Activated gamma-delta T cell treated with anti-CD3 and anti-CD28 coated beads, Interleukin-2, amount 50 U/mL, for 16 hours (primary cell): ENCODE data around the gene FZD8.

Experiments used
- DNase-seq: peaks from one replicate; pipeline ENCODE4 v3.0.0-alpha.2; 2020; ENCODE audit warnings: low read depth

FZD8 gene

GRCh38 chr10:35606430-35606829 is 35.7 kb downstream of the FZD8 start:
- DNase-seq, result no peak

DNA sequence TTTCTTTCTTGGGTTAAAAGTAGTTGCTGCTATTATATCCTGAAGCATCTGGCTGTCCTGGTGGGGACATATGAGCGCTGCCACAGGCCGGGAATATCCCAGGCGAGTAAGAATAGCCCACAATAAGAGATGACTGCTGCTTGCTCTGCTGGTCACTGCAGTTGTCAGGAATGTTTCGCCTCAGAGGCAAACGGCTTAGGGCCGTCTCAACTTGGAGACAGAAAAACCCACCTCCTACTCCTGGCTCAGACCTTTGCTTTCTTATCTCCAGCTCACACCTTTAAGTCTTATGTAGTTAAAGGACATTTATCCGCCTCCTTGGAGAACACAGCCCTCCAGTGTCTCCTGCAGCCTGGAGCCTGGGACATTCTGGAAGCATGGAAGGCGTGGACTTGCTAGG is 36.9 kb downstream of the FZD8 start, which contains the start of gene GJD4:
Gene GJD4 (plus strand): TSS at position 151 of the 400 bp plus-strand sequence. CDS start 227 bp downstream, at position 378.
- no peak for DNase-seq

- DNase-seq, result no peak
Measured at GRCh38 chr10:35600193-35600592, 41.9 kb downstream of the FZD8 start.

- no peak for DNase-seq
Measured at GRCh38 chr10:35598379-35598778, 43.7 kb downstream of the FZD8 start.

- no peak for DNase-seq
Measured at GRCh38 chr10:35595106-35595505, 47.0 kb downstream of the FZD8 start.

- no peak for DNase-seq
Measured at GRCh38 chr10:35594115-35595079, 47.7 kb downstream of the FZD8 start.

- no peak for DNase-seq
Measured at GRCh38 chr10:35592441-35592840, 49.7 kb downstream of the FZD8 start.

DNA sequence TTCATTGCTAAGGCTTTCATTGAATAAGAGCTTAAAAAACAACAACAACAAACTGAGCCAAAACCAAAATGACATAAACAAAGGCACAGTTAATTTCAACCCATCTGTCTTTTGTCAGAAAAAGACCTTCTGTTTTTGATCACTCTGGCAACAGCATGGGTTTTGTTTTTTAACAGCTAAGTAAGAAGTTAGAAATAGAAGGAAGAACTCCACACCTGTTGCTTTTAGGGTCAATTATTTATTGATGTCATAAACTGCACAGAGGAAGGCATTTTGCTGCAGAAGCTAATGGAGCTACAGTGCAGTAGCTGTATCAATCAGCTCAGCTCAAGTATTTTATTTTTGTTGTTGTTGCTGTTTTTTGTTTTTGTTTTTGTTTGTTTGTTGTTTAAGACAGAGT is 53.3 kb downstream of the FZD8 start:
- DNase-seq, result no peak
